H9 (cell line): ENCODE data around the gene RNF40. TPM values are rescaled to one million over a fixed set of nuclear protein-coding genes. Genes with fewer than 3 reads are reported as not detected.

Experiments used
- DNase-seq: peaks from one replicate; pipeline ENCODE4 v3.0.0-alpha.2; 2017
- H2AFZ ChIP-seq: one replicate; pipeline ENCODE4 v1.6.1; 2013; ENCODE audit warnings: mild to moderate bottlenecking, low read length, control low read depth, moderate library complexity
- H2AK5ac ChIP-seq: 2 replicates; pipeline ENCODE4 v1.6.1; 2013; ENCODE audit warnings: low read length, control low read depth, mixed read lengths; ENCODE audit not compliant: insufficient read length
- H2BK120ac ChIP-seq: one replicate; pipeline ENCODE4 v1.6.1; 2013; ENCODE audit warnings: low read depth, mild to moderate bottlenecking, low read length, control low read depth, inconsistent platforms; ENCODE audit not compliant: poor library complexity, severe bottlenecking
- H2BK12ac ChIP-seq: 2 replicates; pipeline ENCODE4 v1.6.1; 2013; ENCODE audit warnings: low read length, control low read depth, mixed read lengths, low read depth; ENCODE audit not compliant: insufficient read length
- H2BK15ac ChIP-seq: 2 replicates; pipeline ENCODE4 v1.6.1; 2013; ENCODE audit warnings: low read depth, low read length, control low read depth
- H2BK20ac ChIP-seq: one replicate; pipeline ENCODE4 v1.6.1; 2013; ENCODE audit warnings: low read depth, mild to moderate bottlenecking, low read length, control low read depth, inconsistent platforms; ENCODE audit not compliant: poor library complexity, severe bottlenecking
- H2BK5ac ChIP-seq: 2 replicates; pipeline ENCODE4 v1.6.1; 2013; ENCODE audit warnings: low read length, control low read depth, mixed read lengths; ENCODE audit not compliant: insufficient read length
- H3K14ac ChIP-seq: 2 replicates; pipeline ENCODE4 v1.6.1; 2013; ENCODE audit warnings: low read length, control low read depth; ENCODE audit not compliant: insufficient read depth
- H3K18ac ChIP-seq: 2 replicates; pipeline ENCODE4 v1.6.1; 2013; ENCODE audit warnings: low read depth, mild to moderate bottlenecking, mixed read lengths, low read length, control low read depth; ENCODE audit not compliant: insufficient read length
- H3K23ac ChIP-seq: 2 replicates; pipeline ENCODE4 v1.6.1; 2013; ENCODE audit warnings: low read length, control low read depth, mixed read lengths, low read depth; ENCODE audit not compliant: insufficient read length
- H3K23me2 ChIP-seq: 2 replicates; pipeline ENCODE4 v1.6.1; 2013; ENCODE audit warnings: low read depth, mild to moderate bottlenecking, mixed read lengths, low read length, control low read depth; ENCODE audit not compliant: insufficient read length, poor library complexity, severe bottlenecking
- H3K27ac ChIP-seq: 2 replicates; pipeline ENCODE4 v1.5.1; 2013; ENCODE audit warnings: low read length, control low read depth, mixed read lengths, low read depth; ENCODE audit not compliant: insufficient read length
- H3K27me3 ChIP-seq: 2 replicates; pipeline ENCODE4 v1.6.1; 2013; ENCODE audit warnings: low read length, control low read depth, inconsistent platforms; ENCODE audit not compliant: insufficient read depth
- H3K4ac ChIP-seq: 2 replicates; pipeline ENCODE4 v1.6.1; 2013; ENCODE audit warnings: low read depth, mild to moderate bottlenecking, control low read depth, inconsistent platforms, low read length, moderate library complexity
- H3K4me1 ChIP-seq: 2 replicates; pipeline ENCODE4 v1.6.1; 2013; ENCODE audit warnings: low read length, control low read depth, inconsistent platforms; ENCODE audit not compliant: insufficient read depth
- H3K4me2 ChIP-seq: 2 replicates; pipeline ENCODE4 v1.6.1; 2013; ENCODE audit warnings: low read length, control low read depth, mixed read lengths; ENCODE audit not compliant: insufficient read length, insufficient read depth
- H3K56ac ChIP-seq: 2 replicates; pipeline ENCODE4 v1.6.1; 2013; ENCODE audit warnings: low read depth, mild to moderate bottlenecking, mixed read lengths, low read length, control low read depth; ENCODE audit not compliant: insufficient read length
- H3K79me1 ChIP-seq: 2 replicates; pipeline ENCODE4 v1.6.1; 2013; ENCODE audit warnings: low read depth, mild to moderate bottlenecking, moderate library complexity, low read length, control low read depth, inconsistent platforms; ENCODE audit not compliant: insufficient read depth, poor library complexity, severe bottlenecking
- H3K79me2 ChIP-seq: 2 replicates; pipeline ENCODE4 v1.6.1; 2013; ENCODE audit warnings: low read length, control low read depth, inconsistent platforms; ENCODE audit not compliant: insufficient read depth
- H3K9ac ChIP-seq: 2 replicates; pipeline ENCODE4 v1.6.1; 2013; ENCODE audit warnings: low read length, control low read depth, mixed read lengths; ENCODE audit not compliant: insufficient read length; ENCODE audit errors: extremely low read depth
- H3K9me3 ChIP-seq: one replicate; pipeline ENCODE4 v1.6.1; 2013; ENCODE audit warnings: low read depth, low read length, inconsistent platforms; ENCODE audit not compliant: control insufficient read depth
- H3T11ph ChIP-seq: one replicate; pipeline ENCODE4 v1.6.1; 2013; ENCODE audit warnings: mild to moderate bottlenecking, low read length, control low read depth, inconsistent platforms
- H4K20me1 ChIP-seq: one replicate; pipeline ENCODE4 v1.6.1; 2013; ENCODE audit not compliant: control insufficient read depth, insufficient read length, insufficient read depth
- H4K5ac ChIP-seq: 2 replicates; pipeline ENCODE4 v1.6.1; 2013; ENCODE audit warnings: low read depth, mild to moderate bottlenecking, mixed read lengths, low read length, control low read depth; ENCODE audit not compliant: insufficient read length
- H4K8ac ChIP-seq: replicated peaks from 2 replicates; pipeline ENCODE4 v1.6.1; 2013; ENCODE audit warnings: low read length, control low read depth, mixed read lengths, low read depth; ENCODE audit not compliant: insufficient read length
- H4K91ac ChIP-seq: 2 replicates; pipeline ENCODE4 v1.6.1; 2013; ENCODE audit warnings: low read depth, mild to moderate bottlenecking, moderate library complexity, mixed read lengths, low read length, control low read depth; ENCODE audit not compliant: insufficient read length
- H3K27ac Mint-ChIP-seq, 3 experiments: 2 replicates in 2 of 3; 3 replicates in 1 of 3; pipeline ENCODE4 v1.8.0; 2020 to 2021; ENCODE audit warnings: mixed read lengths in 3 of 3, mild to moderate bottlenecking in 1 of 3, moderate library complexity in 1 of 3
- H3K27me3 Mint-ChIP-seq: 2 replicates; pipeline ENCODE4 v1.8.0; 2021; ENCODE audit warnings: low read depth, mild to moderate bottlenecking, moderate library complexity, mixed read lengths
- H3K36me3 Mint-ChIP-seq, 3 experiments: 2 replicates in 2 of 3; 3 replicates in 1 of 3; pipeline ENCODE4 v1.8.0; 2020 to 2021; ENCODE audit warnings: low read depth in 3 of 3, mixed read lengths in 3 of 3; ENCODE audit not compliant: insufficient read depth in 1 of 3
- H3K4me1 Mint-ChIP-seq, 2 experiments: 2 replicates each; pipeline ENCODE4 v1.8.0; 2020; ENCODE audit warnings: mixed read lengths in 2 of 2
- H3K4me3 Mint-ChIP-seq, 2 experiments: 2 replicates in 1 of 2; 3 replicates in 1 of 2; pipeline ENCODE4 v1.8.0; 2020 to 2021; ENCODE audit warnings: mild to moderate bottlenecking in 2 of 2, mixed read lengths in 2 of 2, moderate library complexity in 1 of 2
- H3K9me3 Mint-ChIP-seq, 2 experiments: 2 replicates in 1 of 2; 3 replicates in 1 of 2; pipeline ENCODE4 v1.8.0; 2020; ENCODE audit warnings: mild to moderate bottlenecking in 2 of 2, mixed read lengths in 2 of 2, moderate library complexity in 1 of 2
- WGBS: extraction: QIAGEN DNeasy Blood & Tissue Kit; methylation state at CpG from one replicate; pipeline ENCODE4 v1.1.7; 2013; ENCODE audit warnings: missing lambda C conversion rate, low lambda C conversion rate, mixed read lengths; ENCODE audit not compliant: insufficient read length; ENCODE audit errors: extremely low coverage; 5-methylcytosine and 5-hydroxymethylcytosine counted together
- total RNA-seq: library from RNA; stranded (reverse); gene quantifications from 2 replicates; pipeline ENCODE4 v1.2.1, GENCODE V29; 2021
- TF ChIP-seq, protein P1 (sequence below): fragments of 200-600 bp; sonication (generic); conservative IDR thresholded peaks from 3 replicates; pipeline ENCODE4 v1.8.0; 2021; ENCODE audit warnings: antibody characterized with exemption, mild to moderate bottlenecking

RNF40 gene
- total RNA-seq, 1 experiment from 2014 or later: 103 TPM

DNA sequence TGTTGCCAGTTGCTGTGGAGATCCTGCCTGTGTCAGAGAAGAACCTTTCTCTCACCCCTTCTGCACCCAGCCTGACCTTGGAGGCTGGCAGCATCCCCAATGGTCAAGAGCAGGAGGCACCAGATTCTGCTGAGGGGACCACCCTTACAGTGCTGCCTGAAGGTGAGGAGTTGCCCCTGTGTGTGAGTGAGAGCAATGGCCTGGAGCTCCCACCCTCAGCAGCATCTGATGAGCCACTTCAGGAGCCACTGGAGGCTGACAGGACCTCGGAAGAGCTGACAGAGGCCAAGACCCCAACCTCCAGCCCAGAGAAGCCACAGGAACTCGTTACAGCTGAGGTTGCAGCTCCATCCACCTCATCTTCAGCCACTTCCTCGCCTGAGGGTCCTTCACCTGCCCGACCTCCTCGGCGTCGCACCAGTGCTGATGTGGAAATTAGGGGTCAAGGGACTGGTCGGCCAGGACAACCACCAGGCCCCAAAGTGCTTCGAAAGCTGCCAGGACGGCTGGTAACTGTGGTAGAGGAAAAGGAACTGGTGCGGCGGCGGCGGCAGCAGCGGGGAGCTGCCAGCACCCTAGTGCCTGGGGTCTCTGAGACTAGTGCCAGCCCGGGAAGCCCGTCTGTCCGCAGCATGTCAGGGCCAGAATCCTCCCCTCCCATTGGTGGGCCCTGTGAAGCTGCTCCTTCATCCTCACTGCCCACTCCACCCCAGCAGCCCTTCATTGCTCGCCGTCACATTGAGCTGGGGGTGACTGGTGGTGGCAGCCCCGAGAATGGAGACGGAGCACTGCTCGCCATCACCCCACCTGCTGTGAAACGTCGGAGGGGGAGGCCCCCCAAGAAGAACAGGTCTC lies 24.1 kb upstream of the RNF40 start:
- no peak overlapping the region for H2BK5ac ChIP-seq
- no peaks in the 10 kb centered on the region for H3K4me1 ChIP-seq
- Mint-ChIP-seq H3K4me3 (no peak overlapping the region; a peak in 1 of 5 replicates), H3K9me3 (no peaks in the 10 kb centered on the region), H3K36me3 (peaks cover 37 to 75% (median 61%) of the 10 kb centered on the region in 3 experiments), H3K27me3 (no peaks in the 10 kb centered on the region), H3K27ac (0 out of 7 replicates have a peak overlapping the region, but pooled peaks of 1 of the 3 experiments have one; percentile 44), H3K4me1 (peaks cover 10 to 17% of the 10 kb centered on the region in 2 experiments)
- H3K27me3 ChIP-seq: no peaks in the 10 kb centered on the region
- H3T11ph ChIP-seq: no peak overlapping the region
- H3K56ac ChIP-seq: no peak overlapping the region
- no peak overlapping the region for H2BK15ac ChIP-seq
- no peak overlapping the region for H3K9ac ChIP-seq
- no peak overlapping the region for H4K91ac ChIP-seq
- no peak overlapping the region for H2BK120ac ChIP-seq
- H4K8ac ChIP-seq: no peak overlapping the region
- no peak overlapping the region for H2BK20ac ChIP-seq
- H2AK5ac ChIP-seq: no peak overlapping the region
- H4K20me1 ChIP-seq: no peaks in the 10 kb centered on the region
- no peak overlapping the region for H3K14ac ChIP-seq
- no peak for DNase-seq
- no peaks in the 10 kb centered on the region for H3K23me2 ChIP-seq
- no peak overlapping the region for H2BK12ac ChIP-seq
- H3K27ac ChIP-seq: no peak overlapping the region
- H3K4me2 ChIP-seq: no peak overlapping the region
- H3K18ac ChIP-seq: no peak overlapping the region
- H4K5ac ChIP-seq: no peak overlapping the region
- TF ChIP-seq, protein P1, sequence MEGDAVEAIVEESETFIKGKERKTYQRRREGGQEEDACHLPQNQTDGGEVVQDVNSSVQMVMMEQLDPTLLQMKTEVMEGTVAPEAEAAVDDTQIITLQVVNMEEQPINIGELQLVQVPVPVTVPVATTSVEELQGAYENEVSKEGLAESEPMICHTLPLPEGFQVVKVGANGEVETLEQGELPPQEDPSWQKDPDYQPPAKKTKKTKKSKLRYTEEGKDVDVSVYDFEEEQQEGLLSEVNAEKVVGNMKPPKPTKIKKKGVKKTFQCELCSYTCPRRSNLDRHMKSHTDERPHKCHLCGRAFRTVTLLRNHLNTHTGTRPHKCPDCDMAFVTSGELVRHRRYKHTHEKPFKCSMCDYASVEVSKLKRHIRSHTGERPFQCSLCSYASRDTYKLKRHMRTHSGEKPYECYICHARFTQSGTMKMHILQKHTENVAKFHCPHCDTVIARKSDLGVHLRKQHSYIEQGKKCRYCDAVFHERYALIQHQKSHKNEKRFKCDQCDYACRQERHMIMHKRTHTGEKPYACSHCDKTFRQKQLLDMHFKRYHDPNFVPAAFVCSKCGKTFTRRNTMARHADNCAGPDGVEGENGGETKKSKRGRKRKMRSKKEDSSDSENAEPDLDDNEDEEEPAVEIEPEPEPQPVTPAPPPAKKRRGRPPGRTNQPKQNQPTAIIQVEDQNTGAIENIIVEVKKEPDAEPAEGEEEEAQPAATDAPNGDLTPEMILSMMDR: no peak
- no peak overlapping the region for H2AFZ ChIP-seq
- WGBS: no CpG with 5 or more reads among the region's 25 CpGs
- no peaks in the 10 kb centered on the region for H3K79me2 ChIP-seq
- H3K4ac ChIP-seq: no peak overlapping the region
- no peak overlapping the region for H3K23ac ChIP-seq
- H3K9me3 ChIP-seq: no peaks in the 10 kb centered on the region
- H3K79me1 ChIP-seq: no peaks in the 10 kb centered on the region
